MM.1S (cell line): ENCODE data around the gene C3orf20.

Source experiments
- DNase-seq: peaks from one replicate; pipeline ENCODE4 v3.0.0-alpha.2; 2015
- H2AFZ ChIP-seq: fragments of 300-600 bp; sonication (generic); 2 replicates; pipeline ENCODE4 v1.6.0; 2016; ENCODE audit warnings: antibody characterized with exemption, low read length
- H3F3A ChIP-seq: fragments of 300-600 bp; sonication (generic); 2 replicates; pipeline ENCODE4 v1.6.1; 2016; ENCODE audit warnings: mild to moderate bottlenecking, antibody characterized with exemption, low read length, moderate library complexity, mixed read lengths; ENCODE audit not compliant: insufficient read depth
- H3K27ac ChIP-seq: fragments of 300-600 bp; sonication (generic); 2 replicates; pipeline ENCODE4 v1.5.1; 2016; ENCODE audit warnings: mild to moderate bottlenecking, low read length
- H3K27me3 ChIP-seq: fragments of 300-600 bp; sonication (generic); replicated peaks from 2 replicates; pipeline ENCODE4 v1.6.0; 2016; ENCODE audit warnings: low read length; ENCODE audit not compliant: insufficient read depth
- H3K36me3 ChIP-seq: fragments of 300-600 bp; sonication (generic); replicated peaks from 2 replicates; pipeline ENCODE4 v1.6.1; 2016; ENCODE audit warnings: mild to moderate bottlenecking, low read length, mixed read lengths; ENCODE audit not compliant: insufficient read depth
- H3K4me1 ChIP-seq: fragments of 300-600 bp; sonication (generic); 2 replicates; pipeline ENCODE4 v1.6.1; 2016; ENCODE audit warnings: low read length, mixed read lengths
- H3K4me2 ChIP-seq: fragments of 300-600 bp; sonication (generic); 2 replicates; pipeline ENCODE4 v1.6.0; 2016; ENCODE audit warnings: low read depth, low read length
- H3K4me3 ChIP-seq: fragments of 300-600 bp; sonication (generic); 2 replicates; pipeline ENCODE4 v1.5.1; 2016; ENCODE audit warnings: low read length, mixed read lengths
- H3K79me2 ChIP-seq: fragments of 300-600 bp; sonication (generic); 2 replicates; pipeline ENCODE4 v1.6.1; 2016; ENCODE audit warnings: mixed run types, low read length, mixed read lengths
- H3K9ac ChIP-seq: fragments of 300-600 bp; sonication (generic); 2 replicates; pipeline ENCODE4 v1.6.1; 2016; ENCODE audit warnings: low read length, mixed read lengths
- H3K9me2 ChIP-seq: fragments of 300-600 bp; sonication (generic); replicated peaks from 2 replicates; pipeline ENCODE4 v1.6.1; 2016; ENCODE audit warnings: mild to moderate bottlenecking, low read length, mixed read lengths; ENCODE audit not compliant: insufficient read depth
- H3K9me3 ChIP-seq: fragments of 300-600 bp; sonication (generic); replicated peaks from 2 replicates; pipeline ENCODE4 v1.6.1; 2016; ENCODE audit warnings: mild to moderate bottlenecking, low read length, mixed read lengths; ENCODE audit not compliant: insufficient read depth
- H4K20me1 ChIP-seq: fragments of 300-600 bp; sonication (generic); 2 replicates; pipeline ENCODE4 v1.6.1; 2016; ENCODE audit warnings: mild to moderate bottlenecking, low read length, moderate library complexity, mixed read lengths; ENCODE audit not compliant: insufficient read depth
- EZH2 ChIP-seq: fragments of 300-600 bp; sonication (generic); optimal IDR thresholded peaks from 2 replicates; pipeline ENCODE3; 2017; ENCODE audit warnings: low read depth, mild to moderate bottlenecking, antibody characterized with exemption, low read length, mixed read lengths
- EZH2phosphoT487 ChIP-seq: fragments of 300-600 bp; sonication (generic); IDR thresholded peaks from 2 replicates; pipeline ENCODE4 v1.6.1; 2018; ENCODE audit warnings: antibody characterized with exemption, low read length
- TF ChIP-seq, protein P1 (sequence below): fragments of 300-600 bp; sonication (generic); IDR thresholded peaks from 2 replicates; pipeline ENCODE4 v1.5.1; 2016; ENCODE audit warnings: antibody characterized with exemption, low read length, mixed read lengths

The C3orf20 gene

DNA sequence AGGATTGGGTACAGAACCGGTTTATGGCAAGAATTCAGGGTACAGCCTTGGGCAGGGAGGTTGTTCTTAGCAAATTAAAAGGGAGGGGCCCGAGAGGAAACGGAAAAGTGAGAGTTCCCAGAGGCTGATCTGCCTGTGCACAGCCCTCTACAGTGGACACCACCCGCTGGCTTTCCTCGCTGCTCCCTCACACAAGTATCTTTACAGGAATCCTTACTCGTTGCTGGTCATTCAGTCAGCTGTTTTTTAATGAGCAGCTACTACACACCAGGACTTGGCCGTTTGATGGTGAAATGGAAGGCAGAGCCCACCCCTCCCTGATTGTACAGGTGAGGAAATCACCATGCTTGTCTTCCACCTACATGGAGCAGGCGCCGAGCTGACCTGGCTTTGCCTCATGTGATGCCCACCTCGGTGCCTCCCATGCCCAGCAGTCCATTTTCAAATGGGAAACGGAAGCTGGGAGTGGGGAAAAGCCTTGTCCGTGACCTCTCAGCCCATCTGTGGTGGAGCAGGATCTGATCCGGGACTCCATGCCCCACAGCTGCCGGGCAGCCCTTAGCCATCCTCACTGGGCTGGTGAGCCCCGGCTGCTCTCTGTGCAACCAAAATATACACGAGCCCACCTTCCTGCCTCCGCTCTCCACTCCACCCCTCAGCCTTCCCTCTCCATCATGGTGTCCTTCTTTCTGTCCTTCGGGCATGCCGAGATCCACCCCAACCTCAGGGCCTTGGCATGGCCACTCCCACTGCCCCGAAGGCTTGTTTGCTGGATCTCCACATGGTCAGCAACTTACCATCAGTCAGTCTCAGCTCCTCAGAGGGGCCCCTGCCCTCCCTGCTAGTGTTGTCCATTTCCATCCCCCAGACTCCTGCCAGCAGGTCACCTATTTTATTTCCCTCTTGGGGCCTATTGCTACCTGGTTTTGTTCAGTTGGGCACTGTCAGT, 110.5 kb downstream of the C3orf20 start:
- Histone ChIP-seq H3K27ac (no peak overlapping the region), H3K36me3 (no peaks in the 10 kb centered on the region), H2AFZ (no peak overlapping the region), H3K4me3 (no peak overlapping the region), H3F3A (no peaks in the 10 kb centered on the region), H3K4me2 (no peak overlapping the region), H4K20me1 (no peaks in the 10 kb centered on the region), H3K9ac (no peak overlapping the region), H3K79me2 (no peaks in the 10 kb centered on the region), H3K4me1 (no peaks in the 10 kb centered on the region), H3K9me3 (no peaks in the 10 kb centered on the region), H3K27me3 (no peaks in the 10 kb centered on the region), H3K9me2 (no peaks in the 10 kb centered on the region)
- DNase-seq, result no peak
- TF ChIP-seq EZH2, result no peak
- TF ChIP-seq, protein P1, sequence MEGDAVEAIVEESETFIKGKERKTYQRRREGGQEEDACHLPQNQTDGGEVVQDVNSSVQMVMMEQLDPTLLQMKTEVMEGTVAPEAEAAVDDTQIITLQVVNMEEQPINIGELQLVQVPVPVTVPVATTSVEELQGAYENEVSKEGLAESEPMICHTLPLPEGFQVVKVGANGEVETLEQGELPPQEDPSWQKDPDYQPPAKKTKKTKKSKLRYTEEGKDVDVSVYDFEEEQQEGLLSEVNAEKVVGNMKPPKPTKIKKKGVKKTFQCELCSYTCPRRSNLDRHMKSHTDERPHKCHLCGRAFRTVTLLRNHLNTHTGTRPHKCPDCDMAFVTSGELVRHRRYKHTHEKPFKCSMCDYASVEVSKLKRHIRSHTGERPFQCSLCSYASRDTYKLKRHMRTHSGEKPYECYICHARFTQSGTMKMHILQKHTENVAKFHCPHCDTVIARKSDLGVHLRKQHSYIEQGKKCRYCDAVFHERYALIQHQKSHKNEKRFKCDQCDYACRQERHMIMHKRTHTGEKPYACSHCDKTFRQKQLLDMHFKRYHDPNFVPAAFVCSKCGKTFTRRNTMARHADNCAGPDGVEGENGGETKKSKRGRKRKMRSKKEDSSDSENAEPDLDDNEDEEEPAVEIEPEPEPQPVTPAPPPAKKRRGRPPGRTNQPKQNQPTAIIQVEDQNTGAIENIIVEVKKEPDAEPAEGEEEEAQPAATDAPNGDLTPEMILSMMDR, result no peak
- TF ChIP-seq EZH2phosphoT487, result no peak

GRCh38 chr3:14786369-14786768, 111.4 kb downstream of the C3orf20 start:
- H2AFZ ChIP-seq, result no peak overlapping the region
- H3K9me3 ChIP-seq, result no peaks in the 10 kb centered on the region
- no peak overlapping the region for H3K4me2 ChIP-seq
- no peaks in the 10 kb centered on the region for H3K79me2 ChIP-seq
- no peaks in the 10 kb centered on the region for H3F3A ChIP-seq
- no peaks in the 10 kb centered on the region for H4K20me1 ChIP-seq
- TF ChIP-seq EZH2phosphoT487 (no peak), EZH2 (no peak)
- TF ChIP-seq, protein P1, result no peak
- DNase-seq, result no peak
- H3K9ac ChIP-seq, result no peak overlapping the region
- H3K27ac ChIP-seq, result no peak overlapping the region
- H3K4me1 ChIP-seq, result no peaks in the 10 kb centered on the region
- H3K36me3 ChIP-seq, result no peaks in the 10 kb centered on the region
- no peaks in the 10 kb centered on the region for H3K9me2 ChIP-seq
- H3K27me3 ChIP-seq, result no peaks in the 10 kb centered on the region
- no peak overlapping the region for H3K4me3 ChIP-seq

GRCh38 chr3:14787630-14788029, 112.7 kb downstream of the C3orf20 start:
- Histone ChIP-seq H3K9me2 (no peaks in the 10 kb centered on the region), H2AFZ (no peak overlapping the region), H3K9ac (no peak overlapping the region), H3F3A (no peaks in the 10 kb centered on the region), H3K4me3 (no peak overlapping the region), H3K4me2 (no peak overlapping the region), H3K4me1 (no peaks in the 10 kb centered on the region), H3K27ac (no peak overlapping the region), H3K79me2 (no peaks in the 10 kb centered on the region), H3K36me3 (no peaks in the 10 kb centered on the region), H3K27me3 (no peaks in the 10 kb centered on the region), H3K9me3 (no peaks in the 10 kb centered on the region), H4K20me1 (no peaks in the 10 kb centered on the region)
- no peak for DNase-seq
- no peak for TF ChIP-seq EZH2
- TF ChIP-seq EZH2phosphoT487, result no peak
- TF ChIP-seq, protein P1, result no peak
